CD4-positive, CD25-positive, alpha-beta regulatory T cell (primary cell): ENCODE results near the gene BNIPL. TPM values are rescaled to one million over a fixed set of nuclear protein-coding genes. Genes with fewer than 3 reads are reported as not detected.

Experiments
- ATAC-seq, 2 donors: fragments of 150-1000 bp; cut with Tn5 transposase; one replicate each; pipeline ENCODE4 v1.10.0; 2021; ENCODE audit warnings: low read depth in 2 of 2, moderate number of reproducible peaks in 2 of 2, moderate library complexity in 1 of 2
- DNase-seq, 3 donors: peaks; one replicate each; pipeline versions ENCODE4 v3.0.0 to v3.0.0-alpha.2; 2012 to 2022; ENCODE audit warnings: mixed read lengths in 1 of 3
- H3K27ac ChIP-seq: one replicate; pipeline ENCODE4 v1.7.0; 2013; ENCODE audit warnings: mild to moderate bottlenecking, low read length; ENCODE audit not compliant: insufficient read depth, poor library complexity, severe bottlenecking
- H3K27me3 ChIP-seq: one replicate; pipeline ENCODE4 v1.7.0; 2013; ENCODE audit warnings: low read length; ENCODE audit not compliant: control insufficient read depth, insufficient read depth
- H3K36me3 ChIP-seq: one replicate; pipeline ENCODE4 v1.7.0; 2013; ENCODE audit warnings: mild to moderate bottlenecking, low read length, moderate library complexity; ENCODE audit not compliant: control insufficient read depth, insufficient read depth
- H3K4me1 ChIP-seq: 2 replicates; pipeline ENCODE4 v1.7.0; 2013; ENCODE audit warnings: mild to moderate bottlenecking, low read length; ENCODE audit not compliant: insufficient read depth, control insufficient read depth, poor library complexity, severe bottlenecking
- H3K4me3 ChIP-seq: one replicate; pipeline ENCODE4 v1.7.0; 2013; ENCODE audit warnings: low read depth, mild to moderate bottlenecking, low read length, moderate library complexity
- H3K9me3 ChIP-seq, 2 experiments: 1 replicate in 1 of 2; 2 replicates in 1 of 2; pipeline ENCODE4 v1.7.0; 2013; ENCODE audit warnings: low read length in 2 of 2, mild to moderate bottlenecking in 1 of 2, moderate library complexity in 1 of 2; ENCODE audit not compliant: control insufficient read depth in 2 of 2
- H3K27ac Mint-ChIP-seq, 3 donors: one replicate each; pipeline ENCODE4 v1.8.0; 2020 to 2022; ENCODE audit warnings: mild to moderate bottlenecking in 3 of 3, mixed read lengths in 3 of 3, moderate library complexity in 2 of 3
- H3K27me3 Mint-ChIP-seq: one replicate; pipeline ENCODE4 v1.8.0; 2022; ENCODE audit warnings: mild to moderate bottlenecking, mixed read lengths
- H3K36me3 Mint-ChIP-seq: one replicate; pipeline ENCODE4 v1.8.0; 2020; ENCODE audit warnings: mixed read lengths
- H3K4me1 Mint-ChIP-seq, 4 donors: one replicate each; pipeline ENCODE4 v1.8.0; 2020 to 2022; ENCODE audit warnings: mixed read lengths in 4 of 4, mild to moderate bottlenecking in 1 of 4
- H3K4me3 Mint-ChIP-seq, 4 donors: one replicate each; pipeline ENCODE4 v1.8.0; 2020 to 2022; ENCODE audit warnings: mild to moderate bottlenecking in 4 of 4, mixed read lengths in 4 of 4, moderate library complexity in 3 of 4
- H3K9me3 Mint-ChIP-seq, 7 donors: one replicate each; pipeline ENCODE4 v1.8.0; 2020 to 2022; ENCODE audit warnings: mixed read lengths in 7 of 7, mild to moderate bottlenecking in 3 of 7, moderate library complexity in 2 of 7
- polyA plus RNA-seq, 4 donors: library from polyadenylated mRNA; unstranded; fragments of 300-500 nt; fragmentation: Illumina TruSeq; gene quantifications; one replicate each; pipeline ENCODE4 v1.2.3, GENCODE V29; 2021
- total RNA-seq: library from RNA; stranded (reverse); gene quantifications from one replicate; pipeline ENCODE4 v1.2.3, GENCODE V29; 2022

The BNIPL gene
- total and polyA plus RNA-seq, 5 donors from 2014 or later: 0.07 to 0.94 (median 0.23) TPM

DNA sequence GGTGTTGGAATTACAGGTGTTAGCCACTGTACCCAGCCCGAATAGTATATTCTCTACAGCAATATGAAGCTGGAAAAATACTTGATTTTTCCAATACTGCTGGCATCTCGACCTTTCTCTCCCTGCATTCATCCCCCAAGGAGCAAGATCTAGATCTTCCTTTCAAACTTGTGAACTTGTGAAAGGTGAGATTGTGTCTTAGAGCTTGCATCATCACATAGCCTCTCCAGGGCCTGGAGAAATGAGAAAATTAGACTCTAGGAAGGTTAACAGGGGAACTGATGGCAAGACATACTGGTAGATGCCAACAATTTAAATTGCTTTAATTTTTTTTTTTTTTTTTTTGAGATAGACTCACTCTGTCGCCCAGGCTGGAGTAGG is 26.1 kb upstream of the BNIPL start:
- no peak for DNase-seq
- Mint-ChIP-seq H3K4me3 (peak overlapping the region; percentile 89 to 98 (median 96)), H3K9me3 (no peaks in the 10 kb centered on the region), H3K27ac (peak overlapping the region in 2 of 3 donors; percentile 25 to 97), H3K27me3 (no peaks in the 10 kb centered on the region), H3K36me3 (peaks cover 15% of the 10 kb centered on the region), H3K4me1 (peaks cover 31 to 84% (median 52%) of the 10 kb centered on the region in 4 donors)
- no peaks in the 10 kb centered on the region for H3K9me3 ChIP-seq
- H3K4me3 ChIP-seq: no peak overlapping the region
- peaks cover 49% of the 10 kb centered on the region for H3K4me1 ChIP-seq
- ATAC-seq: no peak
- H3K27ac ChIP-seq: peak overlapping the region; percentile 2
- H3K36me3 ChIP-seq: no peaks in the 10 kb centered on the region
- no peaks in the 10 kb centered on the region for H3K27me3 ChIP-seq

DNA sequence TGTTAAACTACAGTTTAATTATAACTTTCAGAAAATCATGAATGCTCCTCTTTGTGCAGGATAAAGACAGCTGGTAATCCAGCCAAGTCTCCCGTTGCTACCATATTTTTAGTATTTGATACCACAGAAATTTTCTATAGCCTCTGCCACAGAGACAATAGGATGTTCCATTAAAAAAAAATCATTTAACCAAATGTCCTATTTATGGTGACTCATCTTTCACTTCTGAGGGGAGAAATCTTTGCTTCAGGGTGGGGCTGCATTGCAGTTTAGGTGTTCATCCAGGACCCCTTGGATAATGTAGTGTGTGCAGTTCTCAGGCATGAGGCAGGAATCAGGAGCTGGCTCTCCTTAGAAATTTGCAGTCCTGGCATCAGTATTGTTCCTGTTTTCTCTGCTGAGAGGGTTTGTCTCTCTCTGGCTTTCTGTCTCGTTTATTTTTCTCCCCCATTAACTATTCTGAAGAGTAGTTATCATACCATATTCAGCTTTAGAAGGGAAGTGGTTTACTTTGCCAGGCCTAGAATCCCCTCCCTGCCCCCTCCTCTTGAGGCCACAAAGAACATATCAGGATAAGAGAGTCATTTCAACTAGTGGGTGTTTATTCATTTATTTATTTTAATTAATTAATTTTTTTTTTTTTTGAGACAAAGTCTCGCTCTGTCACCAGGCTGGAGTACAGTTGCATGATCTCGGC is 25.1 kb upstream of the BNIPL start:
- peaks cover 41% of the 10 kb centered on the region for H3K4me1 ChIP-seq
- DNase-seq (no peak), ATAC-seq (no peak)
- H3K27me3 ChIP-seq: no peaks in the 10 kb centered on the region
- H3K27me3 Mint-ChIP-seq: no peaks in the 10 kb centered on the region
- no peaks in the 10 kb centered on the region for H3K9me3 ChIP-seq
- H3K9me3 Mint-ChIP-seq: no peaks in the 10 kb centered on the region
- peaks cover 15% of the 10 kb centered on the region for H3K36me3 Mint-ChIP-seq
- H3K4me1 Mint-ChIP-seq: peaks cover 31 to 74% (median 44%) of the 10 kb centered on the region in 4 donors
- H3K36me3 ChIP-seq: no peaks in the 10 kb centered on the region
- peak overlapping the region; percentile 35 to 98 (median 58) for H3K4me3 Mint-ChIP-seq
- H3K27ac ChIP-seq: no peak overlapping the region
- peak overlapping the region in 1 of 3 donors; percentile 91 for H3K27ac Mint-ChIP-seq
- no peak overlapping the region for H3K4me3 ChIP-seq

DNA sequence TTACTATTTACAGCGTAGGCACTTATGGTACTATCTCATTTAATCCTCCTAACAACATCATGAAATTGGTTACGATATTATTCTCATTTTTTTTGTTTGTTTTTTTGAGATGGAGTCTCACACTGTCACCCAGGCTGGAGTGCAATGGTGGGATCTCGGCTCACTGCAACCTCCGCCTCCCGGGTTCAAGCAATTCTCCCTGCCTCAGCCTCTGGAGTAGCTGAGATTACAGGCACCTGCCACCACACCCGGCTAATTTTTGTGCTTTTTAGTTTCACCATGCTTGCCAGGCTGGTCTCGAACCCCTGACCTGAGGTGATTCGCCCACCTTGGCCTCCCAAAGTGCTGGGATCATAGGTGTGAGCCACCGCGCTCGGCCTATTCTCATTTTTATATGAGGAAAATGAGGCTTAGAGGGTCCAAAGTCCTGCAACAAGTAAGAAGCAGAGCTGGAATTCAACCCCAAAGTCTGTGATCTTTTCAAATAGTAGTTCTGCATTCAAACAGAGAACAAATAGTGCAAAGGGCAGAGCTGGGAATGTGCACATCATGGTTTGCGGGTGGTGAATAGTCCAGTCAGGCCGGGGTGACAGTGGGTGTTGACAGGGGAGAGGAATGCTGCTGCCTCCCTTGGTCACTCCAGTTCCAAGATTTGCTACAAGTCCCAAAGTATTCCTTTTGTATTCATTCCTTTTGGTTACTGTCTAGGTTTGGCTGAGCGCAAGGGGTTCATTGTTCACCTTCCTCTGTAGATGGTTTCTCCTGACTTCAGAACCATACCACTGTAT is 23.5 kb upstream of the BNIPL start:
- ATAC-seq (no peak), DNase-seq (no peak)
- Histone ChIP-seq H3K4me1 (peaks cover 26% of the 10 kb centered on the region), H3K4me3 (no peak overlapping the region), H3K36me3 (no peaks in the 10 kb centered on the region), H3K27ac (no peak overlapping the region), H3K27me3 (no peaks in the 10 kb centered on the region), H3K9me3 (no peaks in the 10 kb centered on the region)
- peak overlapping the region in 2 of 4 donors; percentile 52 to 61 for H3K4me3 Mint-ChIP-seq
- H3K36me3 Mint-ChIP-seq: peaks cover 15% of the 10 kb centered on the region
- no peaks in the 10 kb centered on the region for H3K9me3 Mint-ChIP-seq
- H3K4me1 Mint-ChIP-seq: peaks cover 26 to 58% (median 33%) of the 10 kb centered on the region in 4 donors
- H3K27me3 Mint-ChIP-seq: no peaks in the 10 kb centered on the region
- H3K27ac Mint-ChIP-seq: peak overlapping the region; percentile 25 to 89 (median 39)

DNA sequence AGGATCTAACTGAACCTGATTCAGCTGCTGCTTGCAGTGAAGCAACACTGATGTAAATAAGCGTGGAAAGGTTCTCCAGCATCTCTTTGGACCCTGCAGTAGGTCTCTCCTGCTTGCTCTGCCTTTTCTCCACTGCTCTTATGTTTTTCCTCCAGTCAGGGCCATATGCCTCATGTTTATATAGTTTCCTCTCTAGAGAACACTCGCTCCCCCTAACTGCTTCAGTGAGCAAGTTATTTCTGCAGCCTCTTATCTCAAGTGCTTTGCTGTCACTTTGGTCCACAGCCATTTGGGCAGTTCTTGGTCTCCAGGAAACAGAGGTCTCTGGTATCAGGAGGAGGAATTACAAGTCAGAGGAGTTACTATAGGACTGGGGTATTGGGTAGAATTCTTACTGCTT is 22.9 kb upstream of the BNIPL start:
- H3K4me1 Mint-ChIP-seq: peaks cover 28 to 52% (median 30%) of the 10 kb centered on the region in 4 donors
- no peak for DNase-seq
- Histone ChIP-seq H3K4me3 (no peak overlapping the region), H3K36me3 (peaks cover 4% of the 10 kb centered on the region), H3K27ac (no peak overlapping the region), H3K27me3 (no peaks in the 10 kb centered on the region), H3K4me1 (peaks cover 24% of the 10 kb centered on the region), H3K9me3 (no peaks in the 10 kb centered on the region)
- ATAC-seq: no peak
- H3K4me3 Mint-ChIP-seq: peak overlapping the region in 1 of 4 donors; percentile 61
- H3K9me3 Mint-ChIP-seq: no peaks in the 10 kb centered on the region
- no peaks in the 10 kb centered on the region for H3K27me3 Mint-ChIP-seq
- H3K36me3 Mint-ChIP-seq: peaks cover 20% of the 10 kb centered on the region
- H3K27ac Mint-ChIP-seq: peak overlapping the region; percentile 25 to 89 (median 39)

DNA sequence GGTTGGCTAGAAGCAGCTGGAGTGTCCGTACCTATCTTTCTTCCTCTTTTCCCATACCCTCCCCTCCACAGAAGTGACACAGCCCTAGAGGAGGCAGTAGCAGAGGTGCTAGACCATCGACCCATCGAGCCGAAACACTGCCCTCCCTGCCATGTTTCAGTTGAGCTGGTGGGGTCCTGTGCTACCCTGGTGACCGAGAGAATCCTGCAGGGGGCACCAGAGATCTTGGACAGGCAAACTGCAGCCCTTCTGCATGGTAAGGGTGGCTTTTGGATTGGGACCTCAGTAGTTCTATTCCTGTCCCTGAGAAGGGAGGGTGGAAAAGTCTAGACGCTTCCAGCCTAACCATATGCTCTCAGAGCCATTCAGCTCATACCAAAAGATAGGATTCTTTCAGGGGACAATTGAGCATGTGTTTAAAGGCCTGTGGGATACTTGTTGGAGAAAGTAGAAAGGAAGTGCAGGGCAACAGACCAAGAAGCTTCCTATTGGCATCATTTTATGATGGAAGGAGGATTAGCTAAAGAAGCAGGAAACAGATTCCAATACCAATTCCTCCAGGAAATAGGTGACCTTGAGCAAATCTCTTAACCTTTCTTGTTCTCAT is 11.7 kb upstream of the BNIPL start:
- Histone ChIP-seq H3K36me3 (peaks cover 26% of the 10 kb centered on the region), H3K4me3 (peak overlapping the region; percentile 26), H3K4me1 (peaks cover 8% of the 10 kb centered on the region), H3K27me3 (no peaks in the 10 kb centered on the region), H3K27ac (no peak overlapping the region), H3K9me3 (no peaks in the 10 kb centered on the region)
- Mint-ChIP-seq H3K27ac (peak overlapping the region; percentile 69 to 91 (median 75)), H3K36me3 (peaks cover 29% of the 10 kb centered on the region), H3K4me1 (peaks cover 0 to 9% (median 4%) of the 10 kb centered on the region in 4 donors), H3K27me3 (no peaks in the 10 kb centered on the region), H3K4me3 (peak overlapping the region in 3 of 4 donors; percentile 46 to 70 (median 63)), H3K9me3 (no peaks in the 10 kb centered on the region)
- DNase-seq (peak; percentile 75 to 86 (median 86)), ATAC-seq (peak; percentile 96 to 98)

DNA sequence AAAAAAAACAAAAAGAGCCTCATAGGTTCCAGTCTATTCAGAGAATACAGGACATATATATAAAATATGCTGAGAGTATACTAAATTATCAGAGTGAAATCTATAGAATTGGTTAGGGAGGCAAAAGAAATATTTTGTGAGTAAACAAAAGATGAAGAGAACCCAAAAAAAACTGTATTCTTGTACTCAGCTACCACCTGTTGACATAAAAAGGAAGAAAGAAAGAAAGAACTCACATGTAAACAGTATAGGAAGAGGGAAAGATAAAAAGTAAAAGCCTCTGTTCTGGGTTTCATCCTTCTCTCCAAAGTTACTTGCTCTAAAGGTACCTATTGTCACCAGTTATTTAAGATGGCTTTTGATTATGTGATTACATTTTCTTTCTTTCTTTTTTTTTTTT is 9.9 kb upstream of the BNIPL start:
- Histone ChIP-seq H3K36me3 (peaks cover 29% of the 10 kb centered on the region), H3K27ac (no peak overlapping the region), H3K27me3 (no peaks in the 10 kb centered on the region), H3K4me3 (no peak overlapping the region), H3K9me3 (no peaks in the 10 kb centered on the region), H3K4me1 (peaks cover 8% of the 10 kb centered on the region)
- no peaks in the 10 kb centered on the region for H3K9me3 Mint-ChIP-seq
- no peak for DNase-seq
- peaks cover 35% of the 10 kb centered on the region for H3K36me3 Mint-ChIP-seq
- H3K27me3 Mint-ChIP-seq: no peaks in the 10 kb centered on the region
- peak overlapping the region in 1 of 3 donors; percentile 3 for H3K27ac Mint-ChIP-seq
- no peak overlapping the region for H3K4me3 Mint-ChIP-seq
- H3K4me1 Mint-ChIP-seq: peaks cover 0 to 9% (median 4%) of the 10 kb centered on the region in 4 donors
- ATAC-seq: no peak

DNA sequence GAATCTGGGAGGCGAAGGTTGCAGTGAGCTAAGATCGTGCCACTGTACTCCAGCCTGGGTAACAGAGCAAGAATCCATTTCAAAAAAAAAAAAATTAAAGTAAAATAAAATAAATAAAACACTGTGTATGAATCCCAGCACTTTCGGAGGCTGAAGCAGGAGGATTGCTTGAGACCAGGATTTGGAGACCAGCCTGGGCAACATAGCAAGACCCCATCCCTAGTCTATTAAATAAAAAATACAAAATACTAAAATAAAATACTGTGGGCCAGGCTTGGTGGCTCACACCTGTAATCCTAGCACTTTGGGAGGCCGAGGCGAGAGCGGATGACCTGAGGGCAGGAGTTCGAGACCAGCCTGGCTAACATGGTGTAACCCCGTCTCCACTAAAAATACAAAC is 4.2 kb upstream of the BNIPL start:
- no peak overlapping the region for H3K4me3 Mint-ChIP-seq
- Histone ChIP-seq H3K4me3 (no peak overlapping the region), H3K9me3 (no peaks in the 10 kb centered on the region), H3K36me3 (peaks cover 46% of the 10 kb centered on the region), H3K4me1 (no peaks in the 10 kb centered on the region), H3K27ac (no peak overlapping the region), H3K27me3 (no peaks in the 10 kb centered on the region)
- peaks cover 42% of the 10 kb centered on the region for H3K36me3 Mint-ChIP-seq
- DNase-seq (no peak), ATAC-seq (no peak)
- H3K9me3 Mint-ChIP-seq: no peaks in the 10 kb centered on the region
- H3K27ac Mint-ChIP-seq: no peak overlapping the region
- H3K27me3 Mint-ChIP-seq: no peaks in the 10 kb centered on the region
- peaks cover 4 to 7% (median 6%) of the 10 kb centered on the region in 4 donors for H3K4me1 Mint-ChIP-seq
